NCI-H1048 (cell line): Measurements from ENCODE around the gene PLXNA1.

Source experiments
- DNase-seq: peaks from one replicate; lab custom pipeline; 2025; lab: John Stamatoyannopoulos, UW

The PLXNA1 gene

GRCh38 chr3:127019449-127019848 is 36.5 kb downstream of the PLXNA1 start:
- no peak for DNase-seq

GRCh38 chr3:127020543-127020942 is 37.6 kb downstream of the PLXNA1 start:
- DNase-seq, result no peak

GRCh38 chr3:127022849-127023248 is 39.9 kb downstream of the PLXNA1 start:
- no peak for DNase-seq

GRCh38 chr3:127025456-127025855 is 42.5 kb downstream of the PLXNA1 start:
- no peak for DNase-seq

- no peak for DNase-seq
Measured at GRCh38 chr3:127026036-127026435, 43.1 kb downstream of the PLXNA1 start.

- no peak for DNase-seq
Measured at GRCh38 chr3:127026661-127027060, 43.7 kb downstream of the PLXNA1 start.

GRCh38 chr3:127027061-127027735 is 44.3 kb downstream of the PLXNA1 start:
- DNase-seq, result no peak

GRCh38 chr3:127027811-127028548 is 45.1 kb downstream of the PLXNA1 start:
- DNase-seq, result no peak

GRCh38 chr3:127028781-127029657 is 46.1 kb downstream of the PLXNA1 start:
- DNase-seq, result no peak

- no peak for DNase-seq
Measured at GRCh38 chr3:127029658-127030507, 47.0 kb downstream of the PLXNA1 start.

GRCh38 chr3:127030508-127031412 is 47.8 kb downstream of the PLXNA1 start:
- no peak for DNase-seq

GRCh38 chr3:127031413-127031810 is 48.5 kb downstream of the PLXNA1 start:
- no peak for DNase-seq

- no peak for DNase-seq
Measured at GRCh38 chr3:127031845-127032244, 48.9 kb downstream of the PLXNA1 start.

GRCh38 chr3:127032296-127032990 is 49.5 kb downstream of the PLXNA1 start:
- DNase-seq, result no peak
